Suprapubic skin (tissue), 4 donors: ENCODE measurements around the gene RALB.

Experiments used
- EP300 ChIP-seq: sonication (generic); formaldehyde crosslinking; IDR thresholded peaks from one replicate; pipeline ENCODE4 v1.6.1; 2017; ENCODE audit warnings: antibody characterized with exemption
- POLR2AphosphoS5 ChIP-seq, 3 donors: sonication (generic); formaldehyde crosslinking; IDR thresholded peaks; one replicate each; pipeline ENCODE4 v1.6.1; 2017; ENCODE audit warnings: antibody characterized with exemption in 3 of 3
- TF ChIP-seq, protein P1 (sequence below), 2 donors: fragments of 200-600 bp in 1 of 2; fragments of 450-650 bp in 1 of 2; sonication (generic) in 1 of 2; IDR thresholded peaks; one replicate each; pipeline ENCODE4 v1.5.1; 2016 to 2019; ENCODE audit warnings: antibody characterized with exemption in 2 of 2, mild to moderate bottlenecking in 1 of 2, moderate library complexity in 1 of 2

GRCh38 chr2:120233292-120233691 lies 19.4 kb upstream of the RALB start:
- TF ChIP-seq, protein P1, sequence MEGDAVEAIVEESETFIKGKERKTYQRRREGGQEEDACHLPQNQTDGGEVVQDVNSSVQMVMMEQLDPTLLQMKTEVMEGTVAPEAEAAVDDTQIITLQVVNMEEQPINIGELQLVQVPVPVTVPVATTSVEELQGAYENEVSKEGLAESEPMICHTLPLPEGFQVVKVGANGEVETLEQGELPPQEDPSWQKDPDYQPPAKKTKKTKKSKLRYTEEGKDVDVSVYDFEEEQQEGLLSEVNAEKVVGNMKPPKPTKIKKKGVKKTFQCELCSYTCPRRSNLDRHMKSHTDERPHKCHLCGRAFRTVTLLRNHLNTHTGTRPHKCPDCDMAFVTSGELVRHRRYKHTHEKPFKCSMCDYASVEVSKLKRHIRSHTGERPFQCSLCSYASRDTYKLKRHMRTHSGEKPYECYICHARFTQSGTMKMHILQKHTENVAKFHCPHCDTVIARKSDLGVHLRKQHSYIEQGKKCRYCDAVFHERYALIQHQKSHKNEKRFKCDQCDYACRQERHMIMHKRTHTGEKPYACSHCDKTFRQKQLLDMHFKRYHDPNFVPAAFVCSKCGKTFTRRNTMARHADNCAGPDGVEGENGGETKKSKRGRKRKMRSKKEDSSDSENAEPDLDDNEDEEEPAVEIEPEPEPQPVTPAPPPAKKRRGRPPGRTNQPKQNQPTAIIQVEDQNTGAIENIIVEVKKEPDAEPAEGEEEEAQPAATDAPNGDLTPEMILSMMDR (IDR thresholded peaks at IDR 0.05): no peak
- TF ChIP-seq EP300 (no peak), POLR2AphosphoS5 (IDR thresholded peaks at IDR 0.05) (no peak)
